GM19193 (cell line): ENCODE data around the gene SYPL1.
A peak's percentile ranks its signal among the peaks of the same experiment; 100 is the strongest.

Source experiments
- POLR2A ChIP-seq: IDR thresholded peaks from 4 replicates; pipeline ENCODE4 v1.6.1; 2011; ENCODE audit not compliant: insufficient read depth, insufficient read length; ENCODE audit errors: extremely low read depth

Gene SYPL1

DNA sequence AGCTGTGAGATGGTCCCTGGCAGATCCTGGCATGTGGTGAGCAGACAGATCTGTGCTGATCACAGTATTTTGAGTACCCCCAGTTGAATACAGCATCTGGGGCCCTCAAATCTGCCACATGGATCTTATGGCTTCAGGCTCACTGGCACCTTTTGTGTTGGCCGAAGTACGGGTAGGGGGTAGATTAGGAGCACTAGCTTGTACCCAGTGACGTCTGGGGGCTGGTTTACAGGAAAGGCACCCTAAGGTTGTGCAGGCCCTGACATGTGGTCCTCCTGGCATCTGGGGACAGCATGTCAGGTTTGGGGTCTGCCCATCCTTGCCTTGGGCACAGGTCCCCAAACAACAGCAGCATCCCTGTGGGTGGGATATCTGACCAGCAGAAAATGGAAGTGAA is 53.2 kb downstream of the SYPL1 start:
- TF ChIP-seq POLR2A: no peak

DNA sequence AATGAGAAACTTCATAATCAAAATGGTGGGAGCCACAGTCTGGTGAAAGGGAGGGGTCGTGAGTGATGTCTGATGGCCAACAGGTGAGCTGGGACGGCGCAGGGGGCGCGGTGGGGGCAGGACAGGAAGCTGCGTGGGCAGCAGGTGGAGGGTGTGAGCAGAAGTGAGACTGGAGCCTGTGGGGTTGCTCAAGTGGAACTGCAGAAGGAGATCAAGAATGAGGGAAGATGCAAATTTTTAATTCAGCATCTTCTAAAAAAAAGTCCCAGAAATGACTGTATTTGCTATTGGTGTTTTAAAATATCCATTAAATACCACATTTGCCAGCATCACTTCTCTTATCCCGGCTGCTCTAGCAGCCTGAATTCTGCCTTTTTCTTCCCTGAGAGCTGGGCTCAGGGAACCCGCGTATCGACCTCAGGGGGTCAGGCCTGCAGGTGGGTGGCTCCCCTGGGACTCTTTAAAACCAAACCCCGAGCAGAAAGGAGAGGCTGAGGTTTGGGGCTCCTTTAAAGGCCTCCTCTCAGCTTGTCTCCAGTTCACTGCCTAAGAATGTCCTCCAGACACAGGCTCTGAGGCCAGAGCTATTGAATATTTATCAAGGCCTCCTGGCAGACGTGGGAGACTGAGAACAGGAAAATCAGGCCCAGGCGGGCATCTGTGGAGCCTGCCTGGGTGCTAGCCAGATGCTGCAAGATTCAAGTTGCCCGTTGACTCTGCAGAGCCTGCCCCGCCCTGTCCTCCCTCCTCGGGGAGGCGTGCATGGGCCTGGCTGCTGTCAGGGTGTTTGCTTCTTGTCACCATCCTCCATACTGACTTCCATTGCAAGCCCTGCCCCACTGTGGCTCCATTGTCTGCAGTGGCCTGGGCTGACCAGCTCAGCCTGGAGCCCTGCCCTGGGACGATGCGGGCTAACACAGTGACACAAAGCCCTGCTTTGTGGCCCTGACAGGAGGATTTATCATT is 53.9 kb downstream of the SYPL1 start:
- peak; percentile 59 for TF ChIP-seq POLR2A

DNA sequence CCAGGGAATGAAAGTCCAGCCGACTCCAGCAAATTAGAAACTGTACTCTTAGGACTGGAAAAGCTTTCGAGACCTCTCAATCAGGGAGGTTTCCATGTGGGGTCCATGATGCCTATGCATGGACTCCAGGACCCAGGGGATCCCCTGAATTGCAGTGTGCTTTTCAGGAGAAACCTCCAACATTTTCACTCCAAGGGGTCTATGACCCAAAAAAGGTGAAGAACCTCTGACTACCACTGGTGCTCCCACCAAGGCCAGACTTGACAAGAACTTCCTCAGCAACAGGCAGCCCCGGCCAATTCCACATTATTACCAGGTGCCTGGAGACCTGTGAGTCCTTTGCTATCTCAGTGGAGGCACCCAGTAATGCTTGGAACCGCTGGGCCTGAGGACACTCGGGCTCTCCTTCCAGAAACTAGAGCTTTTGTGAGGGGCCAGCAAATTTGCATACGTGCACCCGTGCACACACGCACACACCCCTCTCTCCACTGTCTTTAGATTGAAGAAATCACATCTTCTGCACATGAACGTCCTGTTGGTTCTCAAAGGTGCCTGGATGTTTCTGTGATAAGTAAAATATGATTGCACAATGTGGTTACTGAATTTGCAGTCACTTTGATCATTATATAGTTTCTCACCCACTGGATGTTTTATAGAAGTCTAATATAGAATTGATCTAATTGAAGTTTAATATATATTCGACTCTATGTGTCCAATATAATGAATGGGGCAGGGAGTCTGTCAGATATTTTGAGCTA is 54.7 kb downstream of the SYPL1 start:
- TF ChIP-seq POLR2A: peak; percentile 34

DNA sequence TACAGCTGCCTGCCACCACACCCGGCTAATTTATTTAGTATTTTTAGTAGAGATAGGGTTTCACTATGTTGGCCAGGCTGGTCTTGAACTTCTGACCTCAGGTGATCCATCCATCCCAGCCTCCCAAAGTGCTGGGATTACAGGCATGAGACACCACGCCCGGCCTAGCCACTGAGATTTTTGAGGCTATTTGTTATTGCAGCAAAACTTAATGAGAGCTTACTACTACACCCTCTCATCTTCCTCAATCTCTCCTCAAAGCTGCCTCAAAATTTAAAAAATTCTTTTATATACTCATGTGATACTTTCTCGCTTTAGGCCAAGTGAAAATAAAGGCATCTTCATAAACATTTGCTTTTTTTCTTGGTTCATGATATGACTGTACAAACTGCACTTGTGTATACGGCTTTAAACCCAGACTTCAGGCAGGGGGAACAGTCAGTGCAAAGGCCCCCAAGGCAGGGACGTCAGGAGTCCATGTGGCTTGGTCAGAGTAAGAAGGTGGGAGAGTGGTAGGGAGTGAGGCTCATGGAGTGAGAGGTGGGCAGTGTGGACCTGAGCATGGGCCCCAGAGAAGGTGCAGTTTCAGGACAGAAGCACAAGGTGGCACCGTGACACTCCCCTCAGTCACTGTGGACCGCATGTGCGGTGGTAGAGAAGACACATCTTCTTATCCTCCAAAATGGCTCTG is 55.5 kb downstream of the SYPL1 start:
- no peak for TF ChIP-seq POLR2A

DNA sequence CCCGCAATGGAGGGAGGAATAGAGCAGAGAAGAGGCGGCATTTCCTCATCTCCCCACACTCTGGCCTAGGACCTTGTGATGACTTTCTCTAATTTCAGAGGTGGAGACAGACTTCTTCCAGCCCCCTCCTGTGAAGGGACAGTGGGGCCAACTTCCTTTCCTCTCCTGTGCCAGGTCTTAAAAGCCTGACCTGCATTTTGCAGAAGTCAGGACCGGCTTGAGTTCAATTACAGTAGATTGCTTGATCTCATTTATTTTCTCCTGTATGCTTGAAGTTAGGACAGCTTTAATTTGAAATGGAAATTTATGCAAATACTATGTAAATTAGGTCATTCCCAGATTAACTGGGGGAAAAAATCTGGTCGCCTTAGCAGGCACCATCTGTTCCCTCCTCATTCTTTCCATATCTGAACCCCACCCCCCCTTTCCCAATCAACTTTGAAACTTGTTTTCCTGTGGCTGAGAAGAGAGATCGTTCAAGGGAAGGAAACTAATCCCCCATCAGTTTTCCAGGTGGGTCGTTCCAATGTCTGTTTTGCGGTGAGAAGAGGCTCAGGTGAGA is 57.1 kb downstream of the SYPL1 start:
- no peak for TF ChIP-seq POLR2A

DNA sequence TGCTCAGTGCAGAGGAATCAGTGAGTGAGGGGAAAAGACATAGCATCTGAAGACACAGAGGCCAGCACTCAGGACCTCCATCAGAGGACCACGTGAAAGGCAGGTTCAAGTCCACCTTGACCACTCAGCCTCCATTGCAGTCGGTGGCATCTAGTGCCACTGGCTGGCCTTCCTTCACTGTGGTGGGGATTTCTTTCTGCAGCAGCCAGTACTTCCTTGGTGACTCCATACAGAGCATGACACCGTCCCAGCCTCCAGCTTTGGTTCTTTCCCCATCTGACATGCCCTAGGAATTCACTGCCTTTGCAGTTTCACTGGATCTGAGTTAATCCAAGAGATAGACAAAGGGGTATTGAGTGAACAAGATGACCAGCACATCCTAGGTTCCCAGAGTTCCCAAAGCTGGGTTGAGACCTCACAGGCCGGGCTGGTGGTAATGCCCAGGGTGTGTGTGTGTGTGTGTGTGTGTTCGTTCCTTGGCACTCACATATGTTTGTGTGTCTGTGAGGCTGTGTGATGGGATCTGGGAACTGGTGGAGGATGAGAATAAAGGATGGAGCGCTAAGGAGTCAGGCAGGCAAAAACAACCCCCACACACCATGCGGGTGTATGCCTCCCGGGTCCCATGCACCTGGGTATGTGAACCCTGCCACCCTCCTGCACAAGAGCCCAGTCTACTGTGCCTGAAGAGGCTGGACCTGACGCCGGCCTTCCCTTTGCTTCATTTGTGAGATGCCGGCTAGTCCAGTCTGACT is 57.8 kb downstream of the SYPL1 start:
- TF ChIP-seq POLR2A: no peak

DNA sequence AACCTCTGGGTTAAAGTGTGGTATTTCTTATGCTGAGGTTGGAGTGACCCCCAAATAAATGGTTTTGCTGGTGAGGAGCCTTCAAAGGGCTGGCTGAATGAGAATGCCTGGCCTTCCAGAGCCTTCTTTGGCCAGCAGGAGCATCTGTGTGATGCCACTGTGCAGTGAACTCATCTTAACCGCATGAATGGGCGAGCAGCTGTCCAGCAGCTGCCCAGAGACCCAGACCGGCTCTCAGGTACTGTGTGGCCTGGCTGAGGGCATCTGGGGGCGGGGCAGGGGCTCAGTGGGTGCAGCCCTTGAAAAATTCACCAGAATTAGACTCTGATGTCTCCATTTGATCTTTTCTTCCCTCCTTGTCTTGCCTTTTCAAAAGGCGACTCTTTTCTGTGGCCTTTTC is 59.0 kb downstream of the SYPL1 start:
- no peak for TF ChIP-seq POLR2A

DNA sequence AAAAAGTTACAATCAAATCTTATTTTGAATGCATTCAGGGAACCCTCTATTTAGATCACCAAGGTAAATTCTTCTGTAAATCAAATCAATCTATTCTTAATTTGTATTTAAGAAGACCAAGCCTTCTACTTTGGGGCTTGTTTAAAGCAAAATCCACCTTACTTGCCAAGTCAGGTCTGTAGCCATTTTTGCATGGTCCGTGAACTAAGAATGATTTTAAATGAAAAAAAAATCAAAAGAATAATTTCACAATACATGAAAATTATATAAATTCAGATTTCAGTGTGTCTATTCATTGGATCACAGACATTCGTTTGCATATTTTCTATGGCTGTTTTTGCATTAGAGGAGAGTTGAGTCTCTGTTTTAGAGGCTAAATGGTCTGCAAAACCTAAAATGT is 59.4 kb downstream of the SYPL1 start:
- TF ChIP-seq POLR2A: no peak

DNA sequence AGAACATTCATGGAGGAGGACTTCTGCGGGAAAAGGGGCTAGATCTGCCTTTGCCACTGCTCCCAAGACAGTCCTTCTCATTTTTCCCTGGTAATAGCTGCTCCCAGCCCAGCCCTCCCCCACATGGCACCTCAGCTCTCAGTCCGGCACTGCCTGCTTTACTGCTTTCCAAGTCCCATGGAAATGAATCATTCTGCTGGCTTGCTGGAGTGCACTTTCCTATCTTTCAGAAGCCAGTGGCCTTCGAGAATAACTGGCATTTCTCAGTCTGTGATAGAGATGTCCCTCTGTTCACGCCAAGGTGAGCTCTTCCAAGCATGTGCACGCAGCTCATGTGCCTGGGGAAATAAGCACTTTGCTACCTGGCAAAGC is 61.4 kb downstream of the SYPL1 start:
- no peak for TF ChIP-seq POLR2A

DNA sequence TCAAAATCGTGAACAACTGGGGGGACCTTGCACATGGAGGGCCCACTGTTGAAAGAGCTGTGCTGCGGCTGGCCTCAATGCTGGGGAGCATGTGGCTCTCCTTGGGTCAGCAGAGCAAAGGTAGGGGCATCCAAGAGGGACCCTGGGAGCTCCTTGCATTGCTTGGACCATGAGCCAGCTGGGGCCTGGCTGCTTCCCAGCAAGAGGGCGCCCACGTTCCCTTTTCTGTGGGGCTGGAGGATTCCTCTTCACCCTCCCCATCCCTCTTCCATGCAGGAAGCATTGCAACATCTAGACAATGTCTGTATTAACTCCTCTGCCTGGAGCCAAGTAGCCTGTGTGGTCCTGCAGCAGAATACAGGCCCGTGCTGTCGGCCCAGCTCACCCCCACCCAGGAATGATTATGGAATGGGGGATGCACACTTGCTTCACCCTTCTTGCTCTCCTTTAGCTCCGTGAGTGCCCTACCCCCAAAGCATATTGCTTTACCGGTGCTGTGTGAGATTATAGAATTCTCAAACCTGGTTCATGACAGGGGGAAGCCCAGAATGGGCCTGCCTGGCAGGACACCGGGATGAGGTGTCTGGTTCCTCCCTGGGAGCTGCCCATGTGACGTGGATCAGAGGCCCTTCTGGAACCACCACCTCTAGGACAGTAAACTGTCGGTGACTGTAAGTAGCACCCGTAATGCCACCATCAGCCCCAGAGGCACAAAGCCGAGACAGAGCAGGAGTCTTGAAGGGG is 61.9 kb downstream of the SYPL1 start:
- no peak for TF ChIP-seq POLR2A

DNA sequence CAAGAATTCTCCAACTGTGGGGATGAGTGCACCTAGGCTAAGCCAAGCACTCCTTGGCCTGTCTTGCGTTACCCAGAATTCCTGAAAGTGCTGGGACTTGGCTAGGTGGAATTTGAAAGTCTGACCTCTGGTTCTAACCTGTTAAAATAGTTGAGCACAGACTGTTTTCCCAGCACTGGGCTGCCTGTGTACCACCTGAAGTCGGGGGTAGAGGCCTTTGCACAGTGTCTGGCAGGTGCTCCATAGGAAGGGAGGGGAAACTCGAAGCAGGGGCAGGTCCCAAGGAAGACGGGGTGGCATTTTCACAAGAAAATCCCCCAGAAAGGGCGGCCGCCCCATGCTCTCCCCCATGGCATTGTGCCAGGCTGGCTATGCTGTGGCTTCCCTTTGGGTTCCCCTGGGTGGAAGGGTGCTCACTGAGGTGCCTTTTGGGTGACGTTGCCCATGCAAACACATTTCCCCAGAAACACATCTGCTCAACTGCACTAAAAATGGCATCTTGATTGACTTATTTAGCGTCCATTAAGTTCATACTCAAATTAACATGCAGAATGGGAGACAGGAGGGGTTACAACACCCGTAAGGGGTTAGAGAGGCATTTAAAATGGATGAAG is 62.9 kb downstream of the SYPL1 start:
- no peak for TF ChIP-seq POLR2A

DNA sequence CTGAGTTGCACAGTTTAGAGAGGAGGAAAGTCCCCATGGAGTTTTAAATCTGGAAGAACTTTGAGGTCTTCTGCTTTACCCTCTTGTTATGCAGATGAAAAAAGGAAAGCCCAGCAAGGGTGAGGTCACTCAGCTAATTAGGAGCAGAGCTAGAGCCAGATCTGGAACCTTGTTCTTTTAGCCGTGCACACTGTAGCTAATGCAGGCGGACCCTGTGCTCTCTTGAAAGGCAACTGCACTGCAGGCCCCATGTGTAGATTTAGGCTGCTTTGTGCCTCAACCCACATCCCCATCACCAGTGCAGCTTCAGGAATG is 63.4 kb downstream of the SYPL1 start:
- TF ChIP-seq POLR2A: no peak
